HepG2 (cell line): ENCODE results near the gene PRR14. TPM values are rescaled to one million over a fixed set of nuclear protein-coding genes. Genes with fewer than 3 reads are reported as not detected.

ENCODE experiments used
- CBX5 ChIP-seq: sonication (generic); formaldehyde crosslinking; IDR thresholded peaks from 2 replicates; pipeline ENCODE4 v1.4.0; 2020; ENCODE audit warnings: missing genetic modification reagents, borderline replicate concordance
- DRAP1 ChIP-seq: IDR thresholded peaks from 2 replicates; pipeline ENCODE4 v1.6.1; 2016; ENCODE audit warnings: missing genetic modification reagents, missing compliant biosample characterization
- HMGXB4 ChIP-seq, 2 experiments: sonication (generic) in 1 of 2; formaldehyde crosslinking in 1 of 2; IDR thresholded peaks; 2 replicates each; pipeline versions ENCODE4 v1.4.0 to v1.6.1; 2018 to 2020; ENCODE audit warnings: missing genetic modification reagents in 2 of 2, borderline replicate concordance in 1 of 2, low read depth in 1 of 2, mild to moderate bottlenecking in 1 of 2, missing biosample characterization in 1 of 2
- KDM5B ChIP-seq: sonication (generic); formaldehyde crosslinking; IDR thresholded peaks from 2 replicates; pipeline ENCODE4 v1.4.0; 2020; ENCODE audit warnings: missing genetic modification reagents, mild to moderate bottlenecking, borderline replicate concordance
- KLF11 ChIP-seq: IDR thresholded peaks from 2 replicates; pipeline ENCODE4 v1.6.1; 2016; ENCODE audit warnings: missing compliant biosample characterization
- NFE2 ChIP-seq: sonication (generic); formaldehyde crosslinking; IDR thresholded peaks from 2 replicates; pipeline ENCODE4 v1.4.0; 2020; ENCODE audit warnings: missing genetic modification reagents
- NRL ChIP-seq: sonication (generic); formaldehyde crosslinking; IDR thresholded peaks from 2 replicates; pipeline ENCODE4 v1.5.0; 2020; ENCODE audit warnings: missing genetic modification reagents, mild to moderate bottlenecking, moderate library complexity, borderline replicate concordance
- PHF5A ChIP-seq: IDR thresholded peaks from one replicate; pipeline ENCODE4 v1.6.1; 2018; ENCODE audit warnings: low read depth, missing genetic modification reagents; ENCODE audit not compliant: unreplicated experiment
- PHF8 ChIP-seq: sonication (generic); formaldehyde crosslinking; IDR thresholded peaks from 2 replicates; pipeline ENCODE4 v1.5.0; 2020; ENCODE audit warnings: missing genetic modification reagents
- POLR2AphosphoS5 ChIP-seq: IDR thresholded peaks from 2 replicates; pipeline ENCODE4 v1.6.1; 2012; ENCODE audit warnings: low read depth, low read length
- POLR2G ChIP-seq: fragments of 200-400 bp; formaldehyde crosslinking; IDR thresholded peaks from 2 replicates; pipeline ENCODE4 v1.6.1; 2018; ENCODE audit warnings: mild to moderate bottlenecking, low read depth, low read length, moderate library complexity
- SP5 ChIP-seq: IDR thresholded peaks from 2 replicates; pipeline ENCODE4 v1.6.1; 2016; ENCODE audit warnings: low read depth, borderline replicate concordance
- ZBTB38 ChIP-seq: sonication (generic); formaldehyde crosslinking; IDR thresholded peaks from 2 replicates; pipeline ENCODE4 v1.5.1; 2020; ENCODE audit warnings: mild to moderate bottlenecking, missing genetic modification reagents
- ZBTB4 ChIP-seq: sonication (generic); formaldehyde crosslinking; IDR thresholded peaks from 2 replicates; pipeline ENCODE4 v1.4.0; 2020; ENCODE audit warnings: missing genetic modification reagents, mild to moderate bottlenecking, borderline replicate concordance
- ZNF143 ChIP-seq: sonication (generic); formaldehyde crosslinking; IDR thresholded peaks from 2 replicates; pipeline ENCODE4 v1.4.0; 2020; ENCODE audit warnings: missing genetic modification reagents
- ZNF567 ChIP-seq: sonication (generic); formaldehyde crosslinking; IDR thresholded peaks from 2 replicates; pipeline ENCODE4 v1.8.1; 2023; ENCODE audit warnings: mild to moderate bottlenecking, missing genetic modification reagents, borderline replicate concordance
- ZNF713 ChIP-seq: sonication (generic); formaldehyde crosslinking; IDR thresholded peaks from 2 replicates; pipeline ENCODE4 v1.4.0; 2020; ENCODE audit warnings: mild to moderate bottlenecking, missing genetic modification reagents
- ZNF770 ChIP-seq: sonication (generic); formaldehyde crosslinking; IDR thresholded peaks from 2 replicates; pipeline ENCODE4 v1.5.0; 2020; ENCODE audit warnings: mild to moderate bottlenecking, missing genetic modification reagents
- ZNF773 ChIP-seq: sonication (generic); formaldehyde crosslinking; IDR thresholded peaks from 2 replicates; pipeline ENCODE4 v1.4.0; 2020; ENCODE audit warnings: missing genetic modification reagents, borderline replicate concordance
- ZNF83 ChIP-seq: sonication (generic); formaldehyde crosslinking; IDR thresholded peaks from 2 replicates; pipeline ENCODE4 v1.4.0; 2020; ENCODE audit warnings: missing genetic modification reagents, mild to moderate bottlenecking, borderline replicate concordance
- polyA plus RNA-seq, 8 experiments: library from polyadenylated mRNA; depleted of rRNA in 3 of 8; stranded (reverse) in 7 of 8; unstranded in 1 of 8; fragments of >200 nt; fragmentation: Illumina TruSeq in 4 of 8; extraction: Trizol in 4 of 8; gene quantifications; 2 replicates each; pipeline versions ENCODE4 v1.2.1 to v1.2.3, GENCODE V29; 2011 to 2016; ENCODE audit warnings: low read depth in 4 of 8, missing spikeins in 1 of 8, mixed read lengths in 1 of 8; ENCODE audit not compliant: insufficient read depth in 1 of 8
- total RNA-seq, 5 experiments: library from RNA; depleted of rRNA; stranded (reverse); fragments of >200 nt; fragmentation: Illumina TruSeq; extraction: Trizol; gene quantifications; 2 replicates each; pipeline ENCODE4 v1.2.3, GENCODE V29; 2016; ENCODE audit warnings: low read depth in 1 of 5

Gene PRR14
- total and polyA plus RNA-seq, 2 of the 13 experiments (the other 11 are each of a cell fraction or from before 2014, with no cell fraction given), result 8.4 to 11.0 TPM

- peak; percentile 37; the same call in 1 of the 2 replicates for TF ChIP-seq ZBTB4
- no peak for TF ChIP-seq SP5 (CRISPR knock-in tag)
- peak; percentile 85; the same call in 1 of the 2 replicates for TF ChIP-seq ZNF773 (CRISPR knock-in tag)
- 0 out of 2 replicates have a peak, but pooled peaks have one; percentile 33 for TF ChIP-seq KLF11
- 0 out of 2 replicates have a peak, but pooled peaks have one; percentile 64 for TF ChIP-seq ZBTB38 (CRISPR knock-in tag)
- TF ChIP-seq POLR2AphosphoS5, result peak; percentile 58; the same call in 1 of the 2 replicates
- TF ChIP-seq ZNF567 (CRISPR knock-in tag), result peak; percentile 98
- TF ChIP-seq POLR2G, result peak; percentile 62
- peak; percentile 34; the same call in 1 of the 2 replicates for TF ChIP-seq KDM5B (CRISPR knock-in tag)
- no peak for TF ChIP-seq DRAP1 (CRISPR knock-in tag)
- TF ChIP-seq ZNF713 (CRISPR knock-in tag), result 0 out of 2 replicates have a peak, but pooled peaks have one; percentile 73
- TF ChIP-seq PHF8 (CRISPR knock-in tag), result 0 out of 2 replicates have a peak, but pooled peaks have one; percentile 22
- TF ChIP-seq CBX5 (CRISPR knock-in tag), result peak; percentile 10; the same call in 1 of the 2 replicates
- TF ChIP-seq PHF5A (CRISPR knock-in tag), result peak; percentile 37
- peak; percentile 8; the same call in 1 of the 2 replicates for TF ChIP-seq ZNF143
- 0 out of 2 replicates have a peak, but pooled peaks have one; percentile 8 for TF ChIP-seq NFE2 (CRISPR knock-in tag)
- 0 out of 2 replicates have a peak, but pooled peaks have one; percentile 23 for TF ChIP-seq ZNF83
- no peak for TF ChIP-seq HMGXB4 (CRISPR knock-in tag; IDR thresholded peaks at IDR 0.05; ENCODE audit: borderline replicate concordance in 1 of 2, low read depth in 1 of 2)
- 0 out of 2 replicates have a peak, but pooled peaks have one; percentile 34 for TF ChIP-seq ZNF770
- 0 out of 2 replicates have a peak, but pooled peaks have one; percentile 61 for TF ChIP-seq NRL (CRISPR knock-in tag)
Measured at GRCh38 chr16:30656974-30657865, 6.5 kb downstream of the PRR14 start (continued).
